Measurements from ENCODE around the gene CEBPA. TPM values are rescaled to one million over a fixed set of nuclear protein-coding genes. Genes with fewer than 3 reads are reported as not detected.

Gene CEBPA
- total and polyA plus RNA-seq, 2 donors (not counting 1 experiment from before 2014, with no cell fraction given) = 1.7 to 2.6 TPM

- Histone ChIP-seq H3K27me3 (replicated peaks in 1 of 4; ENCODE audit: control extremely low read depth in 1 of 4, control insufficient read depth in 3 of 4, insufficient read depth in 4 of 4, low read length in 3 of 4) (peaks cover 0 to 5% (median 0%) of the 10 kb centered on the region in 4 experiments), H3K79me2 (ENCODE audit: control insufficient read depth, insufficient read depth, low read length) (no peaks in the 10 kb centered on the region), H3K36me3 (replicated peaks in 1 of 2; ENCODE audit: control extremely low read depth in 1 of 2, control insufficient read depth in 1 of 2, extremely low read depth in 1 of 2, insufficient read depth in 2 of 2, low read length in 1 of 2) (no peaks in the 10 kb centered on the region), H3K4me3 (ENCODE audit: control extremely low read depth in 1 of 5, extremely low read depth in 1 of 5, insufficient read depth in 1 of 5, low read depth in 2 of 5, low read length in 4 of 5) (no peak overlapping the region), H3K9me3 (ENCODE audit: control extremely low read depth in 1 of 3, control insufficient read depth in 2 of 3, insufficient read depth in 1 of 3, low read length in 2 of 3) (no peaks in the 10 kb centered on the region), H3K27ac (ENCODE audit: low read length in 2 of 2) (no peak overlapping the region), H3K9ac (ENCODE audit: low read length) (no peak overlapping the region), H4K20me1 (ENCODE audit: control insufficient read depth, insufficient read depth, low read length, poor library complexity, severe bottlenecking) (no peaks in the 10 kb centered on the region), H2AFZ (ENCODE audit: insufficient read depth, low read depth, low read length, poor library complexity, severe bottlenecking) (no peak overlapping the region), H3K4me2 (replicated peaks; ENCODE audit: low read depth, low read length, poor library complexity, severe bottlenecking) (no peak overlapping the region), H3K4me1 (ENCODE audit: control insufficient read depth in 2 of 2, insufficient read depth in 2 of 2, low read length in 2 of 2) (no peaks in the 10 kb centered on the region)
- ChIA-PET CTCF (no interaction called here), POLR2A (no interaction called here)
- H3K4me3 Mint-ChIP-seq = no peak overlapping the region
- peaks cover 14% of the 10 kb centered on the region for H3K27me3 Mint-ChIP-seq
- H3K9me3 Mint-ChIP-seq (ENCODE audit: insufficient read depth) = no peaks in the 10 kb centered on the region
- 77% methylated on average over 7 of the region's 20 CpGs for WGBS (ENCODE audit: insufficient coverage)
- TF ChIP-seq EZH2 (IDR thresholded peaks at IDR 0.05; ENCODE audit: borderline replicate concordance, insufficient read depth, low read depth, low read length, poor library complexity, severe bottlenecking) (no peak), CTCF (IDR thresholded peaks at IDR 0.05) (no peak)
- ATAC-seq (ENCODE audit: low read depth) (no peak), DNase-seq (no peak)
- H3K4me1 Mint-ChIP-seq = peaks cover 2% of the 10 kb centered on the region
- H3K27ac Mint-ChIP-seq = no peak overlapping the region
- intact Hi-C loops (cut with micrococcal nuclease) = no loop called here
Observed at GRCh38 chr19:33266974-33267484, 35.3 kb downstream of the CEBPA start.

GRCh38 chr19:33264881-33265445 is 37.4 kb downstream of the CEBPA start:
- no peak for TF ChIP-seq CTCF (IDR thresholded peaks at IDR 0.05)
- TF ChIP-seq EZH2 (IDR thresholded peaks at IDR 0.05; ENCODE audit: borderline replicate concordance, insufficient read depth, low read depth, low read length, poor library complexity, severe bottlenecking) = no peak
- CTCF ChIA-PET = no interaction called here
- POLR2A ChIA-PET = no interaction called here
- H3K27me3 Mint-ChIP-seq = peaks cover 17% of the 10 kb centered on the region
- Histone ChIP-seq H3K4me1 (ENCODE audit: control insufficient read depth in 2 of 2, insufficient read depth in 2 of 2, low read length in 2 of 2) (peaks cover 13 to 14% of the 10 kb centered on the region in 2 donors), H4K20me1 (ENCODE audit: control insufficient read depth, insufficient read depth, low read length, poor library complexity, severe bottlenecking) (no peaks in the 10 kb centered on the region), H2AFZ (ENCODE audit: insufficient read depth, low read depth, low read length, poor library complexity, severe bottlenecking) (no peak overlapping the region), H3K9ac (ENCODE audit: low read length) (no peak overlapping the region), H3K36me3 (replicated peaks in 1 of 2; ENCODE audit: control extremely low read depth in 1 of 2, control insufficient read depth in 1 of 2, extremely low read depth in 1 of 2, insufficient read depth in 2 of 2, low read length in 1 of 2) (no peaks in the 10 kb centered on the region), H3K9me3 (ENCODE audit: control extremely low read depth in 1 of 3, control insufficient read depth in 2 of 3, insufficient read depth in 1 of 3, low read length in 2 of 3) (peaks cover 0 to 5% (median 0%) of the 10 kb centered on the region in 3 donors), H3K27me3 (replicated peaks in 1 of 4; ENCODE audit: control extremely low read depth in 1 of 4, control insufficient read depth in 3 of 4, insufficient read depth in 4 of 4, low read length in 3 of 4) (peaks cover 0 to 14% (median 4%) of the 10 kb centered on the region in 4 experiments), H3K4me3 (ENCODE audit: control extremely low read depth in 1 of 5, extremely low read depth in 1 of 5, insufficient read depth in 1 of 5, low read depth in 2 of 5, low read length in 4 of 5) (no peak overlapping the region), H3K27ac (ENCODE audit: low read length in 2 of 2) (no peak overlapping the region), H3K4me2 (replicated peaks; ENCODE audit: low read depth, low read length, poor library complexity, severe bottlenecking) (no peak overlapping the region), H3K79me2 (ENCODE audit: control insufficient read depth, insufficient read depth, low read length) (no peaks in the 10 kb centered on the region)
- DNase-seq (no peak), ATAC-seq (ENCODE audit: low read depth) (no peak)
- intact Hi-C loops (cut with micrococcal nuclease) = no loop called here
- no peak overlapping the region for H3K27ac Mint-ChIP-seq
- H3K4me3 Mint-ChIP-seq = no peak overlapping the region
- 97% methylated on average over 11 of the region's 14 CpGs for WGBS (ENCODE audit: insufficient coverage)
- peaks cover 14% of the 10 kb centered on the region for H3K4me1 Mint-ChIP-seq
- no peaks in the 10 kb centered on the region for H3K9me3 Mint-ChIP-seq (ENCODE audit: insufficient read depth)

Data from B cell (primary cell).